Measurements from ENCODE around the gene CFL2. TPM values are rescaled to one million over a fixed set of nuclear protein-coding genes. Genes with fewer than 3 reads are reported as not detected.

The CFL2 gene
- total RNA-seq, 1 experiment from 2014 or later, result 13.9 TPM

DNA sequence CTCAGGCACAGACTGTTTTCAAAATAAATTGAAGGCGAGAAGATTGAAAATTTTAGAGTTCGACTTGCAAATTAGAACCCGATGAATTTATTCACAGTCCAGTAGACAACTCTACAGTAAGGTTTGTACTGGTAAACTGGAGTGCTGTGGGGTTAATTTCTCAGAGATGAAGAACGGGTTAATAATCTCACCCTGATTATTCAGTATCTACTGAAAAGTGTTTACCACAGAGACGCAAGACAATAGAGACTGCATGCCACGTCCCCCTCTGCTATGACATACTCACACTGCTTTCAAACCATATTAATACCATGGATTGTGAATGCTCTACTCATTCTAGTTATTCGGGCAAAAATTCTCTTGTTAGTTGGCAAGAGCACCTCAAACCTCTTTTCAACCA is 36.1 kb downstream of the CFL2 start:
- Histone ChIP-seq H2AFZ (ENCODE audit: low read length) (no peak overlapping the region), H3K27ac (ENCODE audit: insufficient read length, low read depth, low read length) (no peak overlapping the region), H3K23me2 (ENCODE audit: insufficient read length, low read depth, low read length, poor library complexity, severe bottlenecking) (no peaks in the 10 kb centered on the region), H3K27me3 (ENCODE audit: insufficient read depth, low read length) (no peaks in the 10 kb centered on the region), H2BK15ac (ENCODE audit: low read depth, low read length) (no peak overlapping the region), H3K9ac (ENCODE audit: extremely low read depth, insufficient read length, low read length) (no peak overlapping the region), H3K79me2 (ENCODE audit: insufficient read depth, low read length) (no peaks in the 10 kb centered on the region), H2BK12ac (ENCODE audit: insufficient read length, low read depth, low read length) (no peak overlapping the region), H3K9me3 (ENCODE audit: control insufficient read depth, low read depth, low read length) (no peaks in the 10 kb centered on the region), H3K18ac (ENCODE audit: insufficient read length, low read depth, low read length) (no peak overlapping the region), H2BK20ac (ENCODE audit: low read depth, low read length, poor library complexity, severe bottlenecking) (no peak overlapping the region), H3K4me1 (ENCODE audit: insufficient read depth, low read length) (peaks cover 3% of the 10 kb centered on the region; the same call in 1 of the 2 replicates), H4K91ac (ENCODE audit: insufficient read length, low read depth, low read length) (no peak overlapping the region), H2AK5ac (ENCODE audit: insufficient read length, low read length) (no peak overlapping the region), H3K56ac (ENCODE audit: insufficient read length, low read depth, low read length) (no peak overlapping the region), H2BK5ac (ENCODE audit: insufficient read length, low read length) (no peak overlapping the region), H3T11ph (ENCODE audit: low read length) (no peak overlapping the region), H3K4ac (ENCODE audit: low read depth, low read length) (no peak overlapping the region), H3K4me2 (ENCODE audit: insufficient read depth, insufficient read length, low read length) (no peak overlapping the region), H4K20me1 (ENCODE audit: control insufficient read depth, insufficient read depth, insufficient read length) (no peaks in the 10 kb centered on the region), H2BK120ac (ENCODE audit: low read depth, low read length, poor library complexity, severe bottlenecking) (no peak overlapping the region), H4K5ac (ENCODE audit: insufficient read length, low read depth, low read length) (no peak overlapping the region), H3K14ac (ENCODE audit: insufficient read depth, low read length) (no peak overlapping the region), H3K79me1 (ENCODE audit: insufficient read depth, low read depth, low read length, poor library complexity, severe bottlenecking) (no peaks in the 10 kb centered on the region), H3K23ac (ENCODE audit: insufficient read length, low read depth, low read length) (no peak overlapping the region), H4K8ac (replicated peaks; ENCODE audit: insufficient read length, low read depth, low read length) (no peak overlapping the region)
- TF ChIP-seq, protein P1, sequence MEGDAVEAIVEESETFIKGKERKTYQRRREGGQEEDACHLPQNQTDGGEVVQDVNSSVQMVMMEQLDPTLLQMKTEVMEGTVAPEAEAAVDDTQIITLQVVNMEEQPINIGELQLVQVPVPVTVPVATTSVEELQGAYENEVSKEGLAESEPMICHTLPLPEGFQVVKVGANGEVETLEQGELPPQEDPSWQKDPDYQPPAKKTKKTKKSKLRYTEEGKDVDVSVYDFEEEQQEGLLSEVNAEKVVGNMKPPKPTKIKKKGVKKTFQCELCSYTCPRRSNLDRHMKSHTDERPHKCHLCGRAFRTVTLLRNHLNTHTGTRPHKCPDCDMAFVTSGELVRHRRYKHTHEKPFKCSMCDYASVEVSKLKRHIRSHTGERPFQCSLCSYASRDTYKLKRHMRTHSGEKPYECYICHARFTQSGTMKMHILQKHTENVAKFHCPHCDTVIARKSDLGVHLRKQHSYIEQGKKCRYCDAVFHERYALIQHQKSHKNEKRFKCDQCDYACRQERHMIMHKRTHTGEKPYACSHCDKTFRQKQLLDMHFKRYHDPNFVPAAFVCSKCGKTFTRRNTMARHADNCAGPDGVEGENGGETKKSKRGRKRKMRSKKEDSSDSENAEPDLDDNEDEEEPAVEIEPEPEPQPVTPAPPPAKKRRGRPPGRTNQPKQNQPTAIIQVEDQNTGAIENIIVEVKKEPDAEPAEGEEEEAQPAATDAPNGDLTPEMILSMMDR (conservative IDR thresholded peaks at IDR 0.05), result no peak
- Mint-ChIP-seq H3K27me3 (ENCODE audit: low read depth) (no peaks in the 10 kb centered on the region), H3K9me3 (no peaks in the 10 kb centered on the region; a peak in 1 of 5 replicates), H3K27ac (no peak overlapping the region; a peak in 1 of 7 replicates), H3K4me3 (no peak overlapping the region), H3K36me3 (ENCODE audit: insufficient read depth in 1 of 3, low read depth in 3 of 3) (peaks cover 0 to 1% (median 0%) of the 10 kb centered on the region in 3 experiments; a peak in 1 of 7 replicates), H3K4me1 (peaks cover 14% of the 10 kb centered on the region in 2 experiments)
- WGBS (ENCODE audit: extremely low coverage, insufficient read length, low lambda C conversion rate), result no CpG with 5 or more reads among the region's 7 CpGs
- no peak for DNase-seq

Data from H9 (cell line).